ENCODE measurements around the gene ZCCHC9.

GRCh38 chr5:81315830-81316229 lies 14.4 kb downstream of the ZCCHC9 start:
- TF ChIP-seq CTCF (IDR thresholded peaks at IDR 0.05) (no peak), POLR2A (IDR thresholded peaks at IDR 0.05) (no peak)

Data from uterus (tissue), 2 donors.